Measurements from ENCODE around the gene GPC5.

The GPC5 gene

GRCh38 chr13:92054389-92054788, 656.0 kb downstream of the GPC5 start:
- no peak for DNase-seq

DNA sequence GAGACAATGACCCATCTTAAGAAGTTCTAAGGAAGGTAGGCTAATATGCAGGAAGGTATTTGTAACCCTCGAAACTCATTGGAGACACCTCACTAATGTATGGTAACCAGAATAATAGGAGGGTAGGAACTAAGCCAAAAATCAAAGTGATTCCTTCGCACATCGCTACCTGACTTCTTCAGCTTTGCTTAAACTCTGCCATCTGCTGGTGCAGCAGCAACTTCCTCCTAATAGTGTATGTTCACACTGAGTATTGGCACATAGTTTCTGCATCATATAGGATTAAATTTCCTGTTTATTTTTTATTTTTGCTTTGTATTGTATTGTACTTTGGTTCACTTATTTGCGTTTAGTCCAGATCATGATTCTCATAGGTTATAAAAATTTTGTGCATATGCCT, 676.2 kb downstream of the GPC5 start:
- no peak for DNase-seq

GRCh38 chr13:92097337-92097903, 699.0 kb downstream of the GPC5 start:
- DNase-seq, result no peak

- DNase-seq, result no peak
Observed at GRCh38 chr13:92101801-92102200, 703.4 kb downstream of the GPC5 start.

GRCh38 chr13:92103689-92104153, 705.3 kb downstream of the GPC5 start:
- DNase-seq, result no peak

DNA sequence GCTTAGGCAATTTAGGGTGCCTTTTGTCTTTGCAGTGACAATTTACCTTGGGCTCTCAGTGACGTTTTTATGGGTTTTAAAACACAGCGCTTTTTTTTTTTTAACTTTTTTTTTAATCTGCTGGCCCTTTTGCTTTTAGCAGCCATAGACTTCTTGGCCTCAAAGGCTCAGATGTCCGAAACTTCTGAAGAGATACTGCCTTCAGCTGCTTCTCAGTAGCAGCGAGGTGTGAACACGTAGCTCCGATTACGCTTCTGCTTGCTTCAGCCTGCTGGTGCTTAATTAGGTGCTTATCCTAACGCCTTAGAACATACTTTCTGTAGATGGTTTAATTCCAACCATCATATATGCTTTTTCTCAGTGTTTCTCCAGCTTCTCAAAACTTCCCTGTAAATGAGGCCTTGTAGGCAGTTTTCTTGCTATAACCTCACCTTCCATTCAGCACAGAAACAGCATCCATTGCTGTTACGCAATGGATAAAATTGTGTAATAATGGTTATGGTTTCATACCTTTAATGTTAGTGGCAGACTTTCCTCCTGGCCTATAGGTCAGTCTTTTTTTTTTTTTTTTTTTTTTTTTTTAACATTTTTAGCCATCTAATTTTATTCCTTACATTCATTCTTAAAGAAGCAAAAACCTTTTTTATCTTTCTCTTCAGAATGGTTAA, 723.9 kb downstream of the GPC5 start:
- DNase-seq, result no peak

GRCh38 chr13:92126399-92126798, 728.0 kb downstream of the GPC5 start:
- no peak for DNase-seq

GRCh38 chr13:92135509-92135908, 737.1 kb downstream of the GPC5 start:
- DNase-seq, result no peak

DNA sequence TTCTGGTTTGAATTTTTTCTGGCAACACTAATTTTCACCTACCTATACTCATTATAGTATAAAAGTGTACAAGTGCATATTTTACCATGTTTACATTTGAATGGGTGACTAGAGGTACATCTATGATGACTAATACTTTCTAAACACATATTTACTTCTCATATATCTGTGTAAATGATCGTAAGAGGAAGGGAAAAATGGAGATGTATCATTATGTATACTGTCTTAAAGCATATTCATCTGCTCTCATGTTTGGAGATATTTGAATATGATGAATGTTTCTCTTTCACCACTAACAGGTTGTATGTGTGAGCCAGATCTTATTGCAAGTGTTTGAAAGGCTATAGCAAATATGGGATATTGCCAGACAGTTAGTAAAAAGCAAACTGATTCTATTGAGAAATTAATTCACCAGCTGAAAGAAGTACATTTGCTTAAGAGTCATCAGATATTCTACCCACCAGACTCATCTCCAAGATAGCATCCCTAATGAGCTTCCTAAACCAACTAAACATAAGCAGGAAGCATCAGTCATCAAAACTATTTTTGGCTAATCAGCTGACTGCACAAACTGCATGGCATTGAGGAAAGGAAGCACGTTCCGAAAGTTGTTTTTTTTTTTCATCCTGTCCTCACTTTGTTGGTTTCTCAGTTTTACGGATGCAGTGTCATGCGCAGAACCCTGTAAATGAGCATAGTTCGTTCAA, 738.2 kb downstream of the GPC5 start:
- no peak for DNase-seq

- DNase-seq, result no peak
Observed at GRCh38 chr13:92137520-92137919, 739.1 kb downstream of the GPC5 start.

- DNase-seq, result no peak
Observed at GRCh38 chr13:92143766-92144165, 745.3 kb downstream of the GPC5 start.

DNA sequence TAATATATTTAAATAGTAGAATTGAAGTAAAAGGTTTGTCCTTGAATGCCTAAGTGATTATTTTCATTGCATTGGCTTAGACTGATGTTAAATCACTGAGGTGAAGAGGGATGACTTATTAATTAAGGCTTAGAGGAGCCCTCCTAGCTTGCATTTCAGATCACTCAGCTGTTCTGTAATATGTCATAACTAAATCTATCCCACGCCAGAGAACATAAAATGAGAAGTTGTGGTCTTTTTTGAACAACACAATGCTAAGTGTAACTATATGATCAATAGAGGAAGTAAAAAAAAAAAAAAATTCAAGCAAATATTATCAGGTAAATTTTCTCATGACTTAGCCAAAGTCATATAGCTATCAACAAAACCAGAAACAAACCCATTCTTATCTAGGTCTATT, 752.2 kb downstream of the GPC5 start:
- DNase-seq, result no peak

GRCh38 chr13:92158346-92158745, 759.9 kb downstream of the GPC5 start:
- no peak for DNase-seq

GRCh38 chr13:92164822-92165221, 766.4 kb downstream of the GPC5 start:
- DNase-seq, result no peak

DNA sequence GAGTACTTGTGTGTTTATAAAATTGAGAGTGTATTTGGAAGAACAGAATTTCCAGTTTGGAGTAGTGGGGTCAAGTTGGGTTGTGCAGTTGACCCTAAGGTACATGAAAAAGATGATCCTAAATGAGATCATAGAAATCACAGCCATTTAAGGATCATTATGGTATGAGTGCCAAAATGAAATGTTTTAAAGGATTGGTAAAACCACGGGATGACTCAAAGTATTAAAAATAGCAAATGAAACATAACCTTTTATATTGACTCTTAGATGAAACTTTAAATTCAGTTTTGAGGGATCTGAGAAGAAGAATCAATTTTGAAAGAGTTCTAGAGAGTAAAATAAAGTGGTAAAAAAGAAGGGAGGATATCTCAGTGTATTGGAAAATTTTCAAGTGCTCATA, 773.8 kb downstream of the GPC5 start:
- no peak for DNase-seq

DNA sequence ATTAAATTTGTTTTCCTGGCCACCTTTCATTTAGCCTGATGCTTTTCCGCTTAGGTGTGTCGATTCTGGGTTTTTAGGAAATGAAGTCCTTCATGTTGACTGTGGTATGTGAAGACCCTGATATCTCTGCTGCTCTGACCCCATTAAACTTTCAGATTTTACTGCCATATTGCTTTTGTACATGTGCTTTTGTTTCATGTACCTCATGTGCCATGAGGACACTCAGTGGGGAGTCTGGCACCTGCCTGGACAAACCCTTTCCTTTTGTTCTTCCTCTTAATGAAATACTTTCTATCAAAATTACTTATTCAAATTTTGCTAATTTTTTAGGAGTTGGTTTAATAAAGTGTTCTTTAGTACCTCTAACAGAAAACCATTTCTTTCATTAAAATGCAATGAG, 774.8 kb downstream of the GPC5 start:
- DNase-seq, result no peak

- no peak for DNase-seq
Observed at GRCh38 chr13:92175330-92175729, 776.9 kb downstream of the GPC5 start.

- DNase-seq, result no peak
Observed at GRCh38 chr13:92177966-92178365, 779.5 kb downstream of the GPC5 start.

DNA sequence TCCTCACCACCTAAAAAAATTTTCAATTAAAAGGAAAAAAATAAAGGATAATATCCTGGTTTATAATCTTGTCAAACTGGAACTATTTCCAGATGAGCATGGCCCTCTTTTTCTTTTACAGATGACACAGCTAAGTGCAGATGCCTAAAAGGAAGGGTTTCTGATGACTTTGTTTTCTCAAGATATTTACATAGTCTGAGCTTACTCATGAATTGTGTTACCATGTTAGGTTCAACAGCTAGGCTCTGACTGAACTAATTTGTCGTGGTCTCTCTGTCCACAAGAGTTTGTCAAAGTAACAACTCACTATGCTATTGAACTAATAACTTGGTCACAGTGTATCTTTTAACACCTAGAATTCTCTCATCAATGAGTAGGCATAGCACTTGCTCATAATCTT, 780.8 kb downstream of the GPC5 start:
- no peak for DNase-seq

DNA sequence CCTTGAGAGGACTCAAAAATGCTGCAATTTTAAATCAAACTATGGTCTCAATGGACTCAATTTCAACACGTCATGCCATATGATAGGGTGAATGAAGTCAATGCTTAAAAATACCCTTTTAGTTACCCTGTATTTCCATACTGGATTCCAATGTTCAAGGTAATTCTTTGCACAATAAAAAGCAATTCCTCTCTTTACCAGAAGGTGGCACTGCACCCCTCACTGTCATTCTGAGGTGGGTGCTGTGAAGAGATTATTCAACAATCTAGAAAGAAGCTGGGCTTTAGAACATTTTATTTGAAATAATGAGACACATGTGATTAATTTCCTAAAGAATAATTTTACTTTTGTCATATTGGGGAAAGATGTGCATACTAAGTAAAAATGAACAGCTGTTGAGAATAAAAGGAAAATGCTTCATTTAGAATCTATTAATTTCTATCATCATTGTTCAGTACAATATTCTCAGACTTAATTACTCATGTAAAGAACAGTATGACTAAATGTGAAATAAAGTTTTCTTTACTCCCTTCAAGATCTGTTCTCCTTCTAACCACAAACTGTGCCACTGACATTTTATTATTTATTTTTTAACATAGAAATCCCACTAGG, 789.1 kb downstream of the GPC5 start:
- peak; percentile 20 for DNase-seq

- no peak for DNase-seq
Observed at GRCh38 chr13:92188574-92188973, 790.2 kb downstream of the GPC5 start.

DNA sequence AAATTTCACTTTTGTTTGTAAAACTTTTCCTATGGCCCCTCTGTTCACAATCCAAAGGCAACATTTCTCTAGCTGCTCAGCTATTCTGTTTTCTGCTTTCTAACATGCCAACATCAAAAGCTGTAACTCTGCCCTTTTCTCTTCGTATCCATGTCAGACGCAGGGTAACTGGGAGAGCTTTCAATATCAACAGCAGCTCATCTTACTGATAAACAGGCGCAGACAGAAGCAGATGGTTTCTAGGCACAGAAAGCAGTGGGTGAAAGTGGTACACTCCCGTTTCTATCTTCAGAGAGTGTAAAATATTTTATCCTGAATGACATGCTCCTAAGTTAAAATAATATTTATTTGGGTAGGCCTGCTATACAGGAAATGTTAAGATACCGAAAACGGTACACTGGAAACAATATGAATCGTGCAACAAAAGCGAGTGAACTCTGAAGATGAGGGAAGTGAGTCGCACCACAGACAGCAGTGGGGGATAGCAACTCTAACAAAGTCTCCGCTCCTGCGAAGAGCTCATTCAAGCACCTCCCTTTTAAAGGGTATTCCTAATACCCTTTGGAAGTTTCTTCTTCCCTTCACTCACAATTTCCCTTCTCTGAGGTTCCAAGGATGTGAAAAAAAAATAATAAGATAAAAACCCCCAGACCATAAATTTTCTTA, 798.3 kb downstream of the GPC5 start:
- DNase-seq, result no peak

DNA sequence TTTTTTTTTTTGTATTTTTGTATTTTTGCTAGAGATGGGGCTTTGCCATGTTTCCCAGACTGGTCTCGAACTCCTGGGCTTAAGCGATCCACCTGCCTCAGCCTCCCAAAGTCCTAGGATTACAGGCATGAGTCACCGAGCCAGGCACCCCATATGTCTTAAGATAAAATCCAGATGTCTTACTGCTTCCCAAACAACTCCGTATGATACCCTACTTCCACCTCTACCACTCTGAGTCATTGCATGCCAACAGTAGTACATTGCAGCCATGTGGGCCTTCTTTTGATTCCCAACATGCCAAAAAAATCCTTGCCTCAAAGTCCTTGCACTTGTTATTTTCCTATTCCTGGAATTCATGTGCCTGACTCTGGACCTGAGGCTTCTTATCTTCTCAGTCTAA, 799.2 kb downstream of the GPC5 start:
- DNase-seq, result no peak
